GM12878 (cell line): ENCODE results near the gene EVX1. TPM values are rescaled to one million over a fixed set of nuclear protein-coding genes. Genes with fewer than 3 reads are reported as not detected.

Experiments
- ATAC-seq: fragments of 200-7000 bp; cut with Tn5 transposase; 3 replicates; pipeline ENCODE4 v1.9.1; 2020; ENCODE audit warnings: mild to moderate bottlenecking, moderate library complexity
- BruUV-seq: library from RNA; stranded (reverse); fragments of 400-500 nt; replicated peaks from 2 replicates; lab custom pipeline; 2021; lab: Mats Ljungman, UMichigan
- CTCF ChIA-PET: fragments of 300-600 bp; sonication (Branson Sonifier 250); formaldehyde crosslinking; extraction: SDS; loops from one replicate; lab custom pipeline; 2021; ENCODE audit warnings: inconsistent platforms; lab: Yijun Ruan, JAX
- POLR2A ChIA-PET: fragments of 350-600 bp; formaldehyde crosslinking; extraction: SDS; loops from one replicate; lab custom pipeline; 2021; ENCODE audit warnings: inconsistent platforms; lab: Charles Lee
- RAD21 ChIA-PET: fragments of 300-600 bp; sonication (Branson Sonifier 250); formaldehyde crosslinking; loops from one replicate; lab custom pipeline; 2023; ENCODE audit warnings: antibody characterized with exemption; ENCODE audit not compliant: unreplicated experiment; lab: Charles Lee
- SMC1A ChIA-PET: fragments of 300-600 bp; sonication (Branson Sonifier 250); formaldehyde crosslinking; loops from one replicate; lab custom pipeline; 2023; ENCODE audit not compliant: unreplicated experiment, uncharacterized antibody; lab: Charles Lee
- DNase-seq: peaks from one replicate; pipeline ENCODE4 v3.0.0-alpha.2; 2011; ENCODE audit warnings: low read depth, low spot score
- FAIRE-seq: peaks from 3 replicates; lab custom pipeline; 2011; peaks lifted over from hg19 to GRCh38; lab: Jason Lieb, UNC
- H2AFZ ChIP-seq: 2 replicates; pipeline ENCODE4 v1.6.0; 2011; ENCODE audit warnings: low read depth, low read length, control low read depth; ENCODE audit not compliant: control insufficient read depth
- H3K27ac ChIP-seq: 2 replicates; pipeline ENCODE4 v1.5.1; 2011; ENCODE audit warnings: control low read depth; ENCODE audit not compliant: control insufficient read depth, insufficient read depth
- H3K27me3 ChIP-seq, 2 experiments: replicated peaks in 1 of 2; 2 replicates each; pipeline versions ENCODE4 v1.6.0 to v1.6.1; 2011; ENCODE audit warnings: low read length in 1 of 2; ENCODE audit not compliant: control insufficient read depth in 2 of 2, insufficient read depth in 2 of 2
- H3K36me3 ChIP-seq, 2 experiments: 2 replicates each; pipeline ENCODE4 v1.5.1; 2011; ENCODE audit warnings: low read length in 1 of 2; ENCODE audit not compliant: control insufficient read depth in 2 of 2, insufficient read depth in 2 of 2
- H3K4me1 ChIP-seq: 2 replicates; pipeline ENCODE4 v1.6.1; 2011; ENCODE audit warnings: mild to moderate bottlenecking, low read length, moderate library complexity, mixed read lengths; ENCODE audit not compliant: control insufficient read depth, insufficient read depth
- H3K4me2 ChIP-seq: 2 replicates; pipeline ENCODE4 v1.6.0; 2011; ENCODE audit warnings: control low read depth; ENCODE audit not compliant: control insufficient read depth, insufficient read depth
- H3K4me3 ChIP-seq: fragments of 200-600 bp; sonication (generic); 2 replicates; pipeline ENCODE4 v1.5.1; 2016
- H3K79me2 ChIP-seq: 2 replicates; pipeline ENCODE4 v1.6.0; 2011; ENCODE audit warnings: low read length; ENCODE audit not compliant: control insufficient read depth, insufficient read depth
- H3K9ac ChIP-seq: 2 replicates; pipeline ENCODE4 v1.8.0; 2011; ENCODE audit warnings: low read length, control low read depth, mixed read lengths; ENCODE audit not compliant: control insufficient read depth, insufficient read depth
- H3K9me3 ChIP-seq: replicated peaks from 3 replicates; pipeline ENCODE4 v1.5.1; 2011; ENCODE audit warnings: mild to moderate bottlenecking, low read length; ENCODE audit not compliant: control insufficient read depth, insufficient read depth
- H4K20me1 ChIP-seq: 2 replicates; pipeline ENCODE4 v1.6.0; 2011; ENCODE audit not compliant: control insufficient read depth, insufficient read depth
- BCL11A ChIP-seq: IDR thresholded peaks from 2 replicates; pipeline ENCODE4 v1.6.1; 2011; ENCODE audit warnings: low read depth, low read length
- BCLAF1 ChIP-seq: fragments of 450-650 bp; IDR thresholded peaks from 2 replicates; pipeline ENCODE4 v1.6.1; 2017; ENCODE audit warnings: antibody characterized with exemption, mild to moderate bottlenecking, moderate library complexity
- EGR1 ChIP-seq, 2 experiments: IDR thresholded peaks; 1 replicate in 1 of 2; 2 replicates in 1 of 2; pipeline ENCODE4 v1.6.1; 2011 to 2012; ENCODE audit warnings: low read depth in 2 of 2, low read length in 2 of 2, borderline replicate concordance in 1 of 2, mild to moderate bottlenecking in 1 of 2, moderate library complexity in 1 of 2
- FOS ChIP-seq: IDR thresholded peaks from 3 replicates; pipeline ENCODE4 v1.6.1; 2011; ENCODE audit warnings: borderline replicate concordance; ENCODE audit not compliant: insufficient read length; ENCODE audit errors: extremely low read depth
- FOXM1 ChIP-seq: IDR thresholded peaks from 2 replicates; pipeline ENCODE4 v1.6.1; 2012; ENCODE audit warnings: low read depth, mild to moderate bottlenecking, inconsistent platforms, low read length, moderate library complexity
- MXI1 ChIP-seq: fragments of 150-350 bp; IDR thresholded peaks from 2 replicates; pipeline ENCODE4 v1.6.1; 2011; ENCODE audit warnings: low read depth, mild to moderate bottlenecking, inconsistent platforms, low read length, improper control_type of control experiment
- NRF1 ChIP-seq: conservative IDR thresholded peaks from 2 replicates; pipeline ENCODE4 v1.6.1; 2011; ENCODE audit warnings: mild to moderate bottlenecking, low read depth, low read length, improper control_type of control experiment
- RAD51 ChIP-seq: fragments of 450-650 bp; IDR thresholded peaks from 2 replicates; pipeline ENCODE4 v1.6.1; 2016; ENCODE audit warnings: moderate library complexity, mild to moderate bottlenecking, inconsistent platforms
- REST ChIP-seq: IDR thresholded peaks from 2 replicates; pipeline ENCODE4 v1.6.1; 2012; ENCODE audit warnings: mild to moderate bottlenecking, low read depth, low read length
- TCF3 ChIP-seq: IDR thresholded peaks from 2 replicates; pipeline ENCODE4 v1.6.1; 2012; ENCODE audit warnings: low read depth, mild to moderate bottlenecking, low read length, borderline replicate concordance; ENCODE audit not compliant: insufficient read depth
- ZBTB11 ChIP-seq: fragments of 450-650 bp; formaldehyde crosslinking; IDR thresholded peaks from 2 replicates; pipeline ENCODE4 v1.5.0; 2022; ENCODE audit warnings: mild to moderate bottlenecking, missing genetic modification characterization
- ZNF24 ChIP-seq: fragments of 450-650 bp; IDR thresholded peaks from 2 replicates; pipeline ENCODE4 v1.6.1; 2017; ENCODE audit warnings: antibody characterized with exemption, mild to moderate bottlenecking
- ZNF384 ChIP-seq: IDR thresholded peaks from 2 replicates; pipeline ENCODE4 v1.6.1; 2012; ENCODE audit warnings: low read depth, mild to moderate bottlenecking, low read length, improper control_type of control experiment, borderline replicate concordance
- WGBS: methylation state at CpG from one replicate; pipeline ENCODE4 v1.1.6; 2016; ENCODE audit warnings: low lambda C conversion rate; ENCODE audit not compliant: insufficient replicate concordance, insufficient coverage; ENCODE audit errors: missing lambda C conversion rate; 5-methylcytosine and 5-hydroxymethylcytosine counted together
- in situ Hi-C: fragments of 300-500 bp; cut with MboI; formaldehyde crosslinking; loops from 9 replicates; pipeline ENCODE4 v1.14.3; 2018; ENCODE audit warnings: mixed read lengths
- intact Hi-C: fragments of 100-400 bp; cut with micrococcal nuclease; formaldehyde crosslinking; loops from one replicate; pipeline ENCODE4 v1.14.2; 2022; ENCODE audit not compliant: unreplicated experiment
- polyA plus RNA-seq, 11 experiments: library from polyadenylated mRNA; depleted of rRNA in 4 of 11; unstranded in 6 of 11; stranded (reverse) in 5 of 11; fragments of >200 nt; fragmentation: Nextera tagmentation in 4 of 11; fragmentation: Illumina TruSeq in 1 of 11; extraction: Ambion mirVana in 4 of 11; extraction: Trizol in 1 of 11; gene quantifications; 1 replicate in 1 of 11; 2 replicates in 10 of 11; pipeline versions ENCODE4 v1.2.1 to v1.2.3, GENCODE V29; 2011 to 2016; ENCODE audit warnings: inconsistent platforms in 2 of 11, missing spikeins in 2 of 11, low read depth in 1 of 11
- total RNA-seq, 4 experiments: library from RNA; depleted of rRNA in 3 of 4; stranded (reverse); fragments of >200 nt in 3 of 4; fragmentation: Illumina TruSeq in 1 of 4; extraction: Trizol in 1 of 4; gene quantifications; 2 replicates each; pipeline versions ENCODE4 v1.2.1 to v1.2.3, GENCODE V29; 2013 to 2021

The EVX1 gene
- total and polyA plus RNA-seq, 10 of the 15 experiments (the other 5 are each of a cell fraction or from before 2014, with no cell fraction given): not detected

GRCh38 chr7:27229448-27229847, 13.2 kb upstream of the EVX1 start:
- intact Hi-C loops (no loop called here), in situ Hi-C loops (no loop called here)
- H3K9me3 ChIP-seq: no peaks in the 10 kb centered on the region
- no peaks in the 10 kb centered on the region for H3K79me2 ChIP-seq
- H3K9ac ChIP-seq: no peak overlapping the region
- H3K4me3 ChIP-seq: no peak overlapping the region
- ATAC-seq (no peak), DNase-seq (no peak), FAIRE-seq (no peak)
- 38% methylated on average over 4 of the region's 4 CpGs for WGBS
- ChIA-PET CTCF (no interaction called here), RAD21 (no interaction called here), SMC1A (interaction anchor here (0.5 to 0.7 kb wide), 2 partner anchors 88 to 1974 kb away, joined by 3 read pairs; no protein-coding TSS in a partner anchor), POLR2A (no interaction called here)
- no peak overlapping the region for H3K27ac ChIP-seq
- H3K36me3 ChIP-seq: no peaks in the 10 kb centered on the region
- no TSS peak for BruUV-seq
- no peaks in the 10 kb centered on the region for H3K4me1 ChIP-seq
- H4K20me1 ChIP-seq: no peaks in the 10 kb centered on the region
- H3K27me3 ChIP-seq: peaks cover 0 to 3% of the 10 kb centered on the region in 2 experiments; a peak in 1 of 4 replicates
- H3K4me2 ChIP-seq: no peak overlapping the region
- H2AFZ ChIP-seq: no peak overlapping the region
- TF ChIP-seq TCF3 (no peak), REST (no peak), ZNF384 (no peak), ZBTB11 (CRISPR knock-in tag) (no peak), RAD51 (no peak), EGR1 (IDR thresholded peaks at IDR 0.05; ENCODE audit: borderline replicate concordance in 1 of 2, low read depth in 2 of 2, low read length in 2 of 2) (no peak), BCLAF1 (no peak), MXI1 (no peak), BCL11A (no peak), ZNF24 (no peak), FOXM1 (no peak), NRF1 (no peak), FOS (no peak)
